Measurements from ENCODE around the gene PRICKLE2. TPM values are rescaled to one million over a fixed set of nuclear protein-coding genes. Genes with fewer than 3 reads are reported as not detected.
A peak's percentile ranks its signal among the peaks of the same experiment; 100 is the strongest.

The PRICKLE2 gene
- total RNA-seq, 1 donor from 2014 or later: 43.2 TPM

DNA sequence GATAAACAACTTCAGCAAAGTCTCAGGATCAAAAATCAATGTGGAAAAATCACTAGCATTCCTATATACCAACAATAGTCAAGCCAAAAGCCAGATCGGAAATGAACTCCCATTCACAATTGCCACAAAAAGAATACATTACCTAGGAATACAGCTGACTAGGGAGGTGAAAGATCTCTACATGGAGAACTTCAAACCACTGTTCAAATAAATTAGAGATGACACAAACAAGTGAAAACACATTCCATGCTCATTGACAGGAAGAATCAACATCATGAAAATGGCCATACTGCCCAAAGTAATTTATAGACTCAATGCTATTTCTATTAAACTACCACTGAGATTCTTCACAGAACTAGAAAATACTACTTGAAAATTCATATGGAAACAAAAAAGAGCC lies 107.8 kb downstream of the PRICKLE2 start:
- Mint-ChIP-seq H3K27me3 (ENCODE audit: low read depth) (no peaks in the 10 kb centered on the region), H3K4me3 (no peak overlapping the region), H3K36me3 (peaks cover 55% of the 10 kb centered on the region), H3K4me1 (peaks cover 6% of the 10 kb centered on the region), H3K9me3 (peaks cover 29% of the 10 kb centered on the region), H3K27ac (no peak overlapping the region)
- TF ChIP-seq, protein P1, sequence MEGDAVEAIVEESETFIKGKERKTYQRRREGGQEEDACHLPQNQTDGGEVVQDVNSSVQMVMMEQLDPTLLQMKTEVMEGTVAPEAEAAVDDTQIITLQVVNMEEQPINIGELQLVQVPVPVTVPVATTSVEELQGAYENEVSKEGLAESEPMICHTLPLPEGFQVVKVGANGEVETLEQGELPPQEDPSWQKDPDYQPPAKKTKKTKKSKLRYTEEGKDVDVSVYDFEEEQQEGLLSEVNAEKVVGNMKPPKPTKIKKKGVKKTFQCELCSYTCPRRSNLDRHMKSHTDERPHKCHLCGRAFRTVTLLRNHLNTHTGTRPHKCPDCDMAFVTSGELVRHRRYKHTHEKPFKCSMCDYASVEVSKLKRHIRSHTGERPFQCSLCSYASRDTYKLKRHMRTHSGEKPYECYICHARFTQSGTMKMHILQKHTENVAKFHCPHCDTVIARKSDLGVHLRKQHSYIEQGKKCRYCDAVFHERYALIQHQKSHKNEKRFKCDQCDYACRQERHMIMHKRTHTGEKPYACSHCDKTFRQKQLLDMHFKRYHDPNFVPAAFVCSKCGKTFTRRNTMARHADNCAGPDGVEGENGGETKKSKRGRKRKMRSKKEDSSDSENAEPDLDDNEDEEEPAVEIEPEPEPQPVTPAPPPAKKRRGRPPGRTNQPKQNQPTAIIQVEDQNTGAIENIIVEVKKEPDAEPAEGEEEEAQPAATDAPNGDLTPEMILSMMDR (IDR thresholded peaks at IDR 0.05; ENCODE audit: unreplicated experiment): no peak
- DNase-seq (ENCODE audit: low spot score in 2 of 2, unreplicated experiment in 2 of 2): no peak

GRCh38 chr3:64114651-64115050 lies 110.6 kb downstream of the PRICKLE2 start:
- TF ChIP-seq, protein P1 (IDR thresholded peaks at IDR 0.05; ENCODE audit: unreplicated experiment): no peak
- Mint-ChIP-seq H3K36me3 (peaks cover 55% of the 10 kb centered on the region), H3K27ac (no peak overlapping the region), H3K9me3 (peaks cover 29% of the 10 kb centered on the region), H3K4me1 (peaks cover 9% of the 10 kb centered on the region), H3K4me3 (no peak overlapping the region), H3K27me3 (ENCODE audit: low read depth) (no peaks in the 10 kb centered on the region)
- no peak for DNase-seq (ENCODE audit: low spot score in 2 of 2, unreplicated experiment in 2 of 2)

DNA sequence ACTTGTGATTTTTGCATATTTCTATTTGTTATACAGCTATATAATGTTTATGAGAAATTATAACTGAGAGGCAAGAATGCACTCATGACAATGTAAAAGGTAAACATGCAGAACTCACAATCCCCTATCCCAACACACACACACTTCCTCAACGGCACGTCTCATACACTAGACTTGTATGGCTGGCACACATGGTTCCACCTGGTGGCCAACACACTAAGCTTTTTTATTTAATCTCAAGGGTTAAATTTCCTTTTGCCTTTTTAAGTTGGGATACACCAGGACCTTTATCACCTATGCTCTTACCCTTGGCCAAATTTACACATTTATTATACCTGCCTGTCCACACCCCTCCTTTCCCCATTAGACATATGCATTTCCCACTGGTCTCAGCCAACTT lies 113.4 kb downstream of the PRICKLE2 start:
- peaks cover 27% of the 10 kb centered on the region for H3K4me1 Mint-ChIP-seq
- H3K4me3 Mint-ChIP-seq: no peak overlapping the region
- no peak for DNase-seq (ENCODE audit: low spot score in 2 of 2, unreplicated experiment in 2 of 2)
- H3K9me3 Mint-ChIP-seq: peaks cover 23% of the 10 kb centered on the region
- TF ChIP-seq, protein P1 (IDR thresholded peaks at IDR 0.05; ENCODE audit: unreplicated experiment): no peak
- H3K27me3 Mint-ChIP-seq (ENCODE audit: low read depth): no peaks in the 10 kb centered on the region
- peaks cover 39% of the 10 kb centered on the region for H3K36me3 Mint-ChIP-seq
- H3K27ac Mint-ChIP-seq: no peak overlapping the region

DNA sequence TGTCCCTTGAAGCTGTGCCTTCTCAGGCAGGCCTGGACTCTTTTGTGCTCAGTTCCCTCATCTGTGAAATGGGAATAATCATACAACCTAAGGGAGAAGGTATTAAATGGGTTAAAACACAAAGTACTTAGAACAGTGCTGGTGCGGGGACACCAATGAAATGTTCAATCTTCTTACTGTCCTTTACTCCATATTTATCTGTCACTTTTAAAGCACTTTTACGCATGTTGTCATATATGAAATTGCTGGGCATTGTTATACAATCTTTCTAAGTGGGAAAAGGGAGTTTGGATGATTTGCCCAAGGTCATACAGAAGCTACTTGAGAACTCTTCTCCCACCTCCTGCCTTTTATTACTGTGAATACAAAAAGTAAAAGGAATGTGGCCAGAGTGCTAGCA lies 114.2 kb downstream of the PRICKLE2 start:
- Mint-ChIP-seq H3K27ac (no peak overlapping the region), H3K9me3 (peaks cover 23% of the 10 kb centered on the region), H3K27me3 (ENCODE audit: low read depth) (no peaks in the 10 kb centered on the region), H3K4me3 (no peak overlapping the region), H3K4me1 (peaks cover 35% of the 10 kb centered on the region), H3K36me3 (peaks cover 32% of the 10 kb centered on the region)
- TF ChIP-seq, protein P1 (IDR thresholded peaks at IDR 0.05; ENCODE audit: unreplicated experiment): no peak
- no peak for DNase-seq (ENCODE audit: low spot score in 2 of 2, unreplicated experiment in 2 of 2)

DNA sequence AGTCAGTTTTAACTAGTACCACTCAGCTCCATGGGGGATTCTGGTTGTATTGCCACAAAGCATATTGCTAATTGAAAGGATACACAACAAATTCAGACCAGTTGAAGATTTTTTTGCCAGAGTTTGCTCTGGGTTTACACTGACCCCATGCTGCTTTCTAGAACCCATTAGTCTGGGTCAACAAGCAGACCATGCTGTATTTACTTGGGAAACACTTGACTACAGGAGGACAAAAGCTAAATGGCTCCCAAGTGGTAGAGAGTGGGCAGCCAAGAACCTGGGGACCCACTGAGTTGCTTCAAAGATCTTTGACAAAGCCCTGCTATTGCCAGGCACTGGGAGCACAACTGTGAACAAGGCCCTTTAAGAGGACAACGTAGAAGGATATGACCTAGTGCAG lies 115.2 kb downstream of the PRICKLE2 start:
- H3K36me3 Mint-ChIP-seq: peaks cover 22% of the 10 kb centered on the region
- peaks cover 13% of the 10 kb centered on the region for H3K9me3 Mint-ChIP-seq
- H3K4me1 Mint-ChIP-seq: peaks cover 44% of the 10 kb centered on the region
- DNase-seq (ENCODE audit: low spot score in 2 of 2, unreplicated experiment in 2 of 2): no peak
- TF ChIP-seq, protein P1 (IDR thresholded peaks at IDR 0.05; ENCODE audit: unreplicated experiment): no peak
- H3K27ac Mint-ChIP-seq: peak overlapping the region; percentile 30
- no peaks in the 10 kb centered on the region for H3K27me3 Mint-ChIP-seq (ENCODE audit: low read depth)
- no peak overlapping the region for H3K4me3 Mint-ChIP-seq

- H3K9me3 Mint-ChIP-seq: peaks cover 7% of the 10 kb centered on the region
- peaks cover 16% of the 10 kb centered on the region for H3K36me3 Mint-ChIP-seq
- no peak for DNase-seq (ENCODE audit: low spot score in 2 of 2, unreplicated experiment in 2 of 2)
- H3K27ac Mint-ChIP-seq: peak overlapping the region; percentile 84
- H3K4me1 Mint-ChIP-seq: peaks cover 50% of the 10 kb centered on the region
- no peak overlapping the region for H3K4me3 Mint-ChIP-seq
- H3K27me3 Mint-ChIP-seq (ENCODE audit: low read depth): no peaks in the 10 kb centered on the region
- TF ChIP-seq, protein P1 (IDR thresholded peaks at IDR 0.05; ENCODE audit: unreplicated experiment): no peak
These were observed 115.8 kb downstream of the PRICKLE2 start for GRCh38 chr3:64109438-64109837.
